GM21825 (cell line): ENCODE data around the gene ICE2.

ENCODE experiments used
- ATAC-seq: cut with Tn5 transposase; IDR thresholded peaks from one replicate; pipeline ENCODE4 v1.9.1; 2021; ENCODE audit warnings: mild to moderate bottlenecking, moderate library complexity; ENCODE audit not compliant: unreplicated experiment

Gene ICE2

DNA sequence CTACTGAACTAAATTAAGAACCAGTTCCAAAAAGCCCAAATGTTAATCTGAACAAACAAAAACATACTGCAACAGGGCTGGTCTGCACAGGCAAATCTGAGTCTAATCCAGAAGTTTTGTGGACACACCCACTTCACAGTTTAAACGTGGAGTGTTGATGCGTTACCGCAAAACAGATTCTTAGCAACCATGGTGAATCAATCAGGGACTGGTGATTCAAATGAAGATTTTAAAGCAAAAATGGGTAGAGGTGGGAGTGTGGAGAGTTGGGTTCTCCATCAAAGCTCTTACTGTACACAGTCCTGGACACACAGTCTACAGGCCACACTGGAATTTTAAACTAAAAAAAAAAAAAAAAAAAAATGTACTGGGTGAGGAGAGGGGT, 86.3 kb downstream of the ICE2 start:
- ATAC-seq: no peak

DNA sequence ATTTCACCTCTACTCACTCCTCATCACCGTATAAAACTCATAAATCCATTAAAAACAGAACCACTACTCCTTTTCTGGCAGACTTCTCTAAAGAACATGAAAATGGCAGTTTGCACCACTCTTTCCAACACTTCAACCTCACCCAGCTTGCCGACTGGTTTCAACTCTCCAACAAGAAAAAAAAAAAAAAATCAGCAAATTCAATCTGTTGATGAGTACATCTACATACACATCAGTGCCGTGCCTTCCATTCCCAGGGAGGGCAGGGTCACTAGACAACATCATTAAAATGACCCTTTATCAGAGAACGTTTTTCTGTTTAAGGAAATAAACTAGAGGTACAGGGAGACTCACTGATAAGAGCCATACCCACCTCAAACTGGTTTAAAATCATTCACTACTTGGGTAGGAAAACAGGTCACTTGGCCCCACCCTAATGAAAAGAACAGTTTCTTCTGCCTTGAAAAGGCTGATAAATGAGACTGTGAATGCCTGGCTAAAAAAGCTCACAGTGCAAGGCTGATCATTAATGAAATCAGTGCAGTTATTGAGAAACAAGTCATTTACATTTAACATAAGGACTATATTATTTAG, 87.1 kb downstream of the ICE2 start:
- no peak for ATAC-seq

DNA sequence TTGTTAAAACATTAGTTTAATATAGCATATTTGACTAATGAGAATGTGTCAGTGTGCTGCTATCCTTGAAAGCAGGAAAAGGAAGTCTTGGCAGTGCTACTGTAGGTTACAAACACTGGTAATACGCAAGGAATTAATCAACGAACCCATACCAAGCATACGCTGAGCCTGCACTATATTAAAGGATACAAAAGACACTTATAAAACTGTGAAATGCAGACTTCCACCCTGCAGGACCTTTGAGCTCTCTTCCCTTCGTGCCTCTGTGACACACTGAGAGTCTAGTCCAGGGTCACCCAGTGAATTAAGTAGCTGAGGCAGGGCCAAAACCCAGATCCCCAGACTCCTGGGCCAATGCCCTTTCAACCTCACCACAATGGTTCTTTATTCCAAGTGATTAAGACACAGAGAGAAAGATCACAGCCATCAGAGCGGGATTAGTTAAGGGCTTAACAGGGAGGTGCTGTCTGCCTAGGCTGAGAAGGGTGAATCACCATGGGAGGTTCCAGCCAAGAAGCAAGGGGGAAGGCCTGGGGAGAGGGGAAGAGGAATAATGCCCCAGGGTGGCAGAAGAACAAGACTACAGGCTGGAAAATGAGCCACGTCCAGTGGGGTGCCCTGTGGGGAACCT, 88.0 kb downstream of the ICE2 start:
- no peak for ATAC-seq

DNA sequence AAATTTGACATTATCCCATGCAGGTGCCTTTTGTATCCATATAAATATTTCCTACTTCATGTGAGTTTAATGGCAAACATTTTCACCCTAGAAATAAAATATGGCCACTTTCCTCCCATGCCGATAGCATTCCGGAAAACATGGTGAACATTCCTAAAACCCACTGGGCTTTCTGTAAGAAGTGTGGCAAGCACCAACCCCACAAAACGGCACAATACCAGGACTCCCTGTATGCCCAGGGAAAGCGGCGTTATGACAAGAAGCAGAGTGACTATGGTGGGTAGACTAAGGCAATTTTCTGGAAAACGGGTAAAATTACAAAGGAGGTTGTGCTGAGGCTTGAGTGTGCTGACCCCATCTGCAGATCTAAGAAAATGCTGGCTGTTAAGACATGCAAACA, 88.7 kb downstream of the ICE2 start:
- ATAC-seq: no peak

DNA sequence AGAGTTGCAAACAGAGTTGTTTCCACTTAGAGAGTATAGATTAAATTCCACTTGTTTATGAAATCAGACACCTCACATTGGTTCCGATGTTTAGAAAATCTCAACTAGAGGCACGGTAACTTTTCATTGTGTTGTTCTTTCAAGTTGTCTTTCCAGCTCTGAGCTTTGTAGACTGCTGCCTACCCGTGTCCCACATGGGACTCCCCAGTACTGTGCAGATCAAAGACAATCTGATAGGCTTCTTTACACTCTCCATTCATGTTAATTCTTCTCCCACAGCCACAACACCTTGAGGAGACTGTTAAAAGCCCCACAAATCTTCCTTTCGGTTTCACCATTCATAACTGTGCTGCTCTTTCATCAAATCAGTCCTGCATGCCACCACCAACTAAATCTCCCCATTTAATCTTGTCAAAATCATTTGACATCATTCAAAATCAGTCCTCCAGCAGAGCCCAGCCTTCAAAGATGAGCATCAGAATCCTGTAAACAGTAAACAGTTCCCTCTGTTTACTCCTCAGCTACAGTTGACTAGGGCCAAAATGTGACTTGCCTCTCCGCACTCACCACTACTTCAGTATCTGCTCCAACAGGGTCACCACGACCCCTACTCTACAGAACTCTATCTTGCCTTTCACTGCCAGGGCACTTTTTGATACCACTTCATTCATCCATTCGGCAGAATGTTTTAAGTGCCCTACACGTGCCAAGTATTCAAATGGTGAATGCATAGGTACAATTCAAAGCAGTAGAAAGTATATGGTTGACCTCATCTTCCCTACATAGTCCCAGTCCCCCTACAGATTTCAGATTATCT, 89.5 kb downstream of the ICE2 start:
- ATAC-seq: no peak

DNA sequence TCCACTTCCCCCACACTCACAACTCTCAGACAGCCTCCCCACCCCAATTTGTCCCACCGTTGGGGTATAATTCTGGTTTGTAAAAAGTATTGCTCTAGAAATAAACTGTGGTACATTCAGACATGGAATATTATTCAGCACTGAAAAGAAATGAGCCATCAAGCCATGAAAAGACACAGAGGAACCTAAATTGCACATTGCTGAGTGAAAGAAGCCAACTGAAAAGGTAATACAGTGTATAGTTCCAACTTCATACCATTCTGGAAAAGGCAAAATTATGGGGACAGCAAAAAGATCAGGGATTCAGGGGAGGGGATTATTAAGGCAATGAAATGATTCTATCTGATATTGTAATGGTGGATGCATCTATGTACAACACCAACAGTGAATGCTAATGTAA, 91.6 kb downstream of the ICE2 start:
- ATAC-seq: no peak

DNA sequence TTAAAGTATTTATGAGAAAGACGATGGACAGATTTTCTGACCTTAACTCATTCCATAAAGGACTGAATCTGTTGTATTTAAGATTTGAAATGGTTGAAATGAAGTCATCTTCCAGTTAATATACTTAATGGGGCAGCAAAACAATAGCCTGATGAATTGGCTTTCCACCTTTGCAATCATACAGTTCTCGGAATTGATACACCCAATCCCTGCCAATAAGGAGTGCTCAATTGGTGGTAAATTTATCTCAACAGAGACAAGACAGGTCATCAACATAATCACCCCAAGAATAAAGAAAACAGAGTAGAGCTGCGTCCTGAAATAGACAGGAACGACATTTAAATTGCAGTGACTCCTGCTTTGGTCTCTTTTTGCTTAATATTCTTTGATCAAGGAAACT, 92.3 kb downstream of the ICE2 start:
- no peak for ATAC-seq

DNA sequence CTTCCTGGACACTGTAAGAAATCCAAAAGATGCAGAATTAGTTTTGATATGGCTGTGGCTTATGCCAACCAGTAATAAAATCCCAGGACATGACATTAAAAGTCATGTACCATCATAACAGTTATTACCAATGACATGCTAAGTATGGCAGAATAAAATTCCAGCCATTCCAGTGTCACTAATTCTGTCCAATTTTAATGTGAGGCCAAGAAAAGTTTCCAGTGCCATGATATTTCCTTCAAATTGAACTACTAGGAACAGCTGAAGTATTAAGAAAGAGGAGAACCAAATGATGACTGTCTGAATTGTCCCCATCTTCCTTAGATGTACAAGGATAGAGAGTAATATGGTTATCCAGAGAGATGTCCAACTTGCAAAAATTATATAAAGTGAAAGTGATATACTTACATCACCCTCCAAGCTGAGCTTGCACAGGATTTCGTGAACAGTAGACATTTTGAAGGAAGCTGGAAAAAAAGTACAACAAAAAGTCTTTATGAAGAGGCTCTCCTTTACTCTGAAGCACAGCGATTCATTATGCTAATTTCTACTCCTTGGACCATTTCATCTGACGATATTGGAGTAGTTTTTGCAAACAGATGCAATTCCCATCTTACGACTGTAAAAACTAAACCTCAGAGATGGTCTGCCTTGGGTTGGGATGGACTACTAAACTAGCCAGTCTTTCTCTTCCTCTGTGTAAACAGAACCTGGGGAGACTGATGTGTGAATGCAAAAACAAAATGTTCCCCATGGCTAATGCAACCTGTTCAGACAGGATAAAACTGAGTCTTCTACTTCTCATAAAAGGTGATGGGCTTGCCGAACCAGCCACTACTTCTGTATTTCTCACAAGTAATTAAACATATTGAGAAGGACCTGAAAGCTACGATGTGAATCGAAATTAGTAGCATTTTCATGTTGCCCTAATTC, 93.1 kb downstream of the ICE2 start:
- ATAC-seq: no peak

DNA sequence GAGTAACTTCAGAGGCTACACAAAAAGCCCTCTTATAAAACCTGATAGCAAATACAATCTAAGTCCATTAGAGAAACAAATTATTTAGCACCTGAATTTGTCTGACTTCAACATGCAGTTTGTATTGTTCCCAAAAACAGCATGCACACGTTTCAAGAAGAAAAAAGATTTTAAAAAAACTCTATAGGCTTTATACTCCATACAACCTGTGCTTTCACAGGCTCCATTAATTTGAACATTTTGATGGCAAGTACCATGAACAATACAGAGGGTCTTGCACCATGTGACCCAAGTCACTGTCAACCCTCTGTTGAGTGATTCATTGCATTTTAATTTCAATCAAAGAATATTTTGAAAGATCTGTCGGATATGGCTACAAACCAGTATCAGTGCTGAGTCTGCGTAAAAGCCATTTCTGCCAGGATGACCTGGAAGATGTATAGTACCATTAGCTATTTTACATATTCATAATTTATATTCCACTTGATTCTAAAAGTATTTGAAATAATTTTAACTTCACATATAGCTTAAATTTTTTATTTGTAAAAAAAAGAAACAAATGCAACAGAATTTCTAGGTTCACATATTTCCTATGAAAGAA, 94.3 kb downstream of the ICE2 start:
- no peak for ATAC-seq

DNA sequence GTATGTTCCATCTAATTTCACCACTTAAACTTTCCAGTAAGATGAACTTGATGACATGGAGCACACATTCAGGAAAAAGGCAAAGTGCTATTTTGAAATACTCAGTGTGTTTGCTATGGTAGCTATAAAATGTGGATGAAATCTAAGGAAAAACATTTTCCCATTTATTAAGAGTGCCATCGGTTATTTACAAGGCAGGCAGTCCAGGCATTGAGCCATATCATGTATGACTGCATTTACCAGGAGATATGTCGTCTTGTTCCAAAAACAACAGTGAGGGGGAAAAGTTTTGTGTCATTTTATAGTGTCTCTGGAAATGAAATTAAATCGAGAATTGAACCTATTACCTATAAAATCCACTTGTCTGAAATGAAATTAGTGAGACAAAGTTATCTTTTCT, 94.9 kb downstream of the ICE2 start:
- no peak for ATAC-seq

DNA sequence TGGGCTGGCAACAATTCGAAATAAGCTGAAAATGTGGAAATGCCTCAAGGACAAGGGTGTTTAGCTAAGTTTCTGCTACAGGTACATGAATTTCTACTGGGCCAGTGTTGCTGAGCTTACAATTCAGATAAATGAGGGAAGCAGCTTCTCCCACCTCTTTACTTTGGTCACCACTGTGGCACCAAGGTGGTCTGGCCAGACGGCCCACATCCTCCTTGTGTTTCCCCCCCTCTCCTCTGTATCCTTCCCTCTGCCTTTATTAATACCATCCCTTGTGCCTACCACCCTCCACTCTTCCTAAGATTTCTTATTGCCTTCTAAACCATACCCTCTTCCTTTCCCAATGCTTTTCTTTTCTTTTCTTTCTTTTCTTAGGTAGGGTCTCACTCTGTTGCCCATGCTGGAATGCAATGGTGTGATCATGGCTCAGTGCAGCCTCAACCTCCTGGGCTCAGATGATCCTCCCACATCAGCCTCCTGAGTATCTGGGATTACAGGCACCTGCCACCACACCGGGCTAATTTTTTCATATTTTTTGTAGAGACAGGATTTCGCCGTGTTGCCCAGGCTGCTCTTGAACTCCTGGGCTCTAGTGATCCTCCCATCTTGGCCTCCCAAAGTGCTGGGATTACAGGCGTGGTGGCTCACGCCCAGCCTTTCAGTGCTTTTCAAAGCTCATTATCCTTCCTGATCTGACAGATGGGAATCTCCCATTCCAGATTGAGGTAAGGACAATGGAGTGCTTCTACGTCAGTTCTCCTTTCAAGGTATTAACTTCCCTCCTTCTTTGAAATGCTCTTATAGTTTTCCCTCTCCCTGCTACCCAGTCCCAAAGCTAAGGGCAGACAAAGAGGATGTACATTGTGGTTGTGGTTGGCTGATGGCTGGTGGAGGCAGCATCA, 95.9 kb downstream of the ICE2 start:
- no peak for ATAC-seq

DNA sequence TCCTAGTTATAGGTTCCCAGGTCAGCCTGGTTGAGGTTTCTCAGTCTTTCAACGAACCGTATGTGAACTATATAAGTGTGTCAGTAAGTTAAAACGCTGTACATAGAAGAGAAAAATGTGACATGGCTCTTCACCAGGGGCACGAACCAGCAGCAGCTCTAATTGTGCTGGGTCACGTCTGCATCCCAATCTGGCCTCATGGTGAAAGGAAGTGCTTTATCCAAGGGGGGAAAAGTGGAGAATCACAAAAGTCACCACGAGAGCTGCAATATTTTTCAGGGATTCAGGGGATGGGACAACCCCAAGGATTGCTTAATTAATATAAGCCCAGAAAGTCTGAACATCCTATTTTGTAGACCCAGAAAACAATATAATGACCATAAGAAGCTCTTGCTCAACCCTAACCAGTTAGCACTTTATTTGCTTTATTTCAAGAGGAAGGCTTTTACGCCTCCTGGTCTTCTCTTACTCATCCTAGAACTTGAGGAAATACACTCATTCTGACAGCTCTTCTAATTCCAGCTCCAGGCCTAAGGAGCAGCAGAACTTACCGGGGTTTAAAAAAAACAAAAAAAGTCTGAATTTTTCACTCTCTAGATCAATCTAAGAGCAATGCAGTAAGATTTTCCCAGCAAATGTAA, 97.7 kb downstream of the ICE2 start:
- no peak for ATAC-seq

DNA sequence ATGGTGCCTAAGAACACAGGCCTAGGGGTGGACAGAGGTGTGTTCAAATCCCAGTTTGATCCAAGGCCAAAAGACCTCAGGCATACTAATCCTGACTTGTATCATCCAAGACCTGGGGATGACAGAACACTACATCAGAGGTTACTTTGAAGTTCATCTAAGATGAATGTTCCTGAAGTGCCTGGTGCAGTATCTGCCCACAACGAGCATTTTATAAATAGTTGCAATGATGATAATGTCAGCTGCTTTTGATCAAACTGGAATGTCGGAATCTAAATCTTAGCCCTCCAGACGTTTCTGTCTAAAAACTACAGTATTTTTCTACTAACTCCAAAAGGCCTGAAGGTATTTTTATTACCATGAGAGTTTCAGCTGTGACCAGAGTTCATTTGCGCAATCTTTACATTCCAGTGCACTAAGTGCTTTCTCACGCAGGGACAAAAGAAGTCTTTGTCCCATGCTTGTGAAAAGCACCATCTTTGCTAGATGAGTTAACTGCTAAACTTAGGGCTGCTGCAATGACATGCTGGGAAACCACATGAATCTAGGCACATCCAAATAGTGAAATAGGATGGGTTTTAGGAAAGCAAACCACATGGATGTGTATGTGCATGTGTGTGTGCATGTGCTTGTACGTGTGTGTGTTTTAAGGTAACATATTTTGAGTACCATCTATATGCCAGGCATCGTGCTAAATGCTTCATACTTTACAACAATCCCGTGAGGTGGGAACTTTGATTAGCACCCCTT, 99.2 kb downstream of the ICE2 start:
- ATAC-seq: no peak

DNA sequence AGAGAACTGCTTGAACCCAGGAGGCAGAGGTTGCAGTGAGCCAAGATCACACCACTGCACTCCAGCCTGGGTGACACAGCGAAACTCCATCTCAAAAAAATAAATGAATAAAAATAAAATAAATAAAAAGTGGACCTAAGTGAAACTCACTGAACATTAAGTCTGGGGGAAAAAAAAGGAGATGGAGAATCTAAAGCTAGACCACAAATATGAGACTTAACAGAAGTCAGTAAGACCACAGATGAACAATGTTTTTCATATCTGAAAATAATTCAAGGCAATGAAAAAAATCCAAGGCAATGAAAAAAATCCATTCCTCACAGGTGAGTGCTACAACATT, 99.8 kb downstream of the ICE2 start:
- ATAC-seq: no peak

DNA sequence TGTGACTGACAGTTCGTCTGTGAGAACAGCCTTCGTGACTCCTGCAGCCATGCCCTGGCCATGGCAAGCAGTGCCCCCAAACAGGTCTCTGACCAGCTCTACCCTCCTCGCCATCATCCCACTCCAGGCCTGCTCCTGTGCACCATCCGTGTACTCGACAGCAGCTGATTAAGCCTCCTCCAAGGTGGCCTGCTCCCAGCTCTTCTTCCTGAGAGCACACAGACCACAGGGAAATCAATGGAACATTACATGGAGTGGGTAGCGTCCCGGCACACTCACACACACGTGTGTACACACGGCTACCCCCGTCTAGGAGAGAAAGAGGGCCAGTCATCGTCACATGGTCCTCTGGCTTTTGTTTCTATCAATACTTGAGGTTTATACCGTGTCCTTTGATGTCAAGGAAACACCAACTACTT, 102.3 kb downstream of the ICE2 start:
- no peak for ATAC-seq

DNA sequence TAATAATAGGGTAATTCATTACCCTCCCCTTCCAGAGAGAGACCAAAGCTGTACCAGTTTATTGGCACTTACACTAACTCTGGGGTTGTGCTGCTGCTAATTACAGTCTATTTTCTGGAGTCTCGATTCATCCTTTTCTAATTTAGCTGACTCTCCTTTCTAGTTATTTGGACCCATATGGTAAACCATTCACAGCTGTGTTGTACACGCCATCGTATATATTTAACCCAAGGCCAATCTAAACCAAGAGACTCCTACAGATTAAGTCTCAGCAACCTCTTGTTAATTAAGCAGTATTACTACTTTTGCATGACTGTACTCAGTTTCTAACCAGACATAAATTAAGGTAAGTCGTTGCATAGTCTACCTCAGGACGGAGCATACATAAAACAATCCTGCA, 103.6 kb downstream of the ICE2 start:
- no peak for ATAC-seq

DNA sequence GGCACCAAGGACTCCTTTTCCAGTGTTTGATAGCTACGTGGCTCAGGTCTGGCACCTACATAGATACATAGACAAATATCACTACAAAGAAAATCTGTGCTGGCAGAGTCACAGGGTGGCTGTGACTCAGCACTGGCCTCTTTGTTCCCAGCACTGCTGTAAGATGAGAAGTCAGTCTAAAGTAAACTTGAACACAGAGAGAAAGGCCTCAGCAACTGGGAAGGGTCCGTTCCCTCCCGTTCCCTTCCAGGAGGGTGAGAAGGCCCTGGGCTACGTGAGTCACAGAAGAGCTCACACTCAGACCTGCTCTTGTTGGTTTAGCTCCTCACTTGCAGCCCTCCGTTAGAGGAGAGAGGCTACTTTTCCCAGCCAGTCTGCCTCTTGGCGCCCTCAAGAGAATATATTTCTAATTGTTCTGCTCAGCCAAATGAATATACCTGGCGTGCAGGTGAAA, 104.3 kb downstream of the ICE2 start:
- no peak for ATAC-seq

DNA sequence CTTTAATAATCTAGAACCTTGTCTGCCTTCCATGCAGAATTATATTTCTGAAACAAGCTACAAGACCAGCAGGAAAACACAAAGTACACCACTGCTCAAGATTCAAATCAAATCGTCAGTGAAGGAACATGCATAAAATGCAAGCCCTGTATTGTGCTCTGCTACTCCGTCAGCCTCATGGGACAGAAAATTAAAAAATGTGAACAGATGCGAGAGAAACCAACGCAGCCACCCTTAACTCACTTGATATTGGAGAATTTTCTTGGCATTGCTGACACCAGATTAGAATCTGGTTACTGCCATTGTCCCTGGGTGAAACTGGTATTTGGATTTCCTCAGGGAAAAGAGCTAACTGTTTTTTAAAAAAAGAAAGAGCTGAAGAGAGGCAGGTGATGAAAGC, 104.7 kb downstream of the ICE2 start:
- ATAC-seq: no peak

DNA sequence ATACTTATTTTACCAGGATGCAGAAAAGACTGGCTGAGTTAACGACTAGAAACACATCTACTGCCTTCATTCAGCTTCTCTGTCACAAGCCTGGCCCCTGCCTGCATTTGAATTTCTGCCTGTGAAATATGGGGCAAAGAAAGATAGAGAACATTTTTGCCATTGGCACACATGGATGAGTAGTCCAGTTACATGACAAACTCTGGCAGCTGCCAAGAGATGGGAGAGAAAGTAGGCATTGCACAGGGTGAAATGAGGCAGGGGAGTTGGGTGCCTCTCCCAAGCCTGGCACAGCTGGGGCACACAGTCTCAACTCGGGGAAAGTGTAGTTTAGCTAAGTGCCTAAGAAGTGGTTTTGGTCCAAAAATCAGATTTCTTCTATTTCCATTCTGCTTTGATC, 105.2 kb downstream of the ICE2 start:
- no peak for ATAC-seq
